ENCODE results near the gene PCDHA7.
"Not testable (repeated sequence)": the region's sequence is repeated elsewhere in the genome, so short reads cannot be mapped to it uniquely, and the experiment has no call there.

PCDHA7 gene

GRCh38 chr5:140833993-140834392 is at the start of gene PCDHA7:
PCDHA7 (plus strand) TSS chr5:140834269; CDS start chr5:140834384, 115 bp downstream.
- no peak for DNase-seq

DNA sequence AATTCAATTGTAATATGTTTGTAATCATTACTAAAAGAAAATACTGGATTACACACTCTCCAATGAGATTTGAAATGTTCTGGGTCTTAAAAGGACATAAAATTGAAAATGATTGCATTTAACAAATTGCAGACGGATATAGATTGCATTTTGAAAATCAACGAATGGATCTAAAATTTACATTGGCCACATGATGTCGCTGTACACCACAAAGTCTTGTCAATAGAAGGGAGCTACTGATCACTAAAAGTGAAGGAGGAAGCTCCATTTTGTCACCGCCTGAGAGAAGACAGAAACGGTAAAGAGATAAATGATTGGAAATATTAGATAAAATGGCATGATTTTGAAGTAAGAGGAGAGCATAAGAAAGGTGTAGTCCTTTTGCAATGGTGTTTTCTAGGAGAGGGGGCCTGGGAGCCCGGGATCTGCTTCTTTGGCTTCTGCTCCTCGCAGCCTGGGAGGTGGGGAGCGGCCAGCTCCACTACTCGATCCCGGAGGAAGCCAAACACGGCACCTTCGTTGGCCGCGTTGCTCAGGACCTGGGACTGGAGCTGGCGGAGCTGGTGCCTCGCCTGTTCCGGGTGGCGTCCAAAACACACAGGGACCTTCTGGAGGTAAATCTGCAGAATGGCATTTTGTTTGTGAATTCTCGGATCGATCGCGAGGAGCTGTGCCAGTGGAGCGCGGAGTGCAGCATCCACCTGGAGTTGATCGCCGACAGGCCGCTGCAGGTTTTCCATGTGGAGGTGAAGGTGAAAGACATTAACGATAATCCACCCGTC is 48.0 kb upstream of the PCDHA7 start, which contains the start of gene PCDHA1:
Gene PCDHA1, plus strand, starts transcription at position 236 of the 782 bp plus-strand sequence.
- no peak for DNase-seq

DNA sequence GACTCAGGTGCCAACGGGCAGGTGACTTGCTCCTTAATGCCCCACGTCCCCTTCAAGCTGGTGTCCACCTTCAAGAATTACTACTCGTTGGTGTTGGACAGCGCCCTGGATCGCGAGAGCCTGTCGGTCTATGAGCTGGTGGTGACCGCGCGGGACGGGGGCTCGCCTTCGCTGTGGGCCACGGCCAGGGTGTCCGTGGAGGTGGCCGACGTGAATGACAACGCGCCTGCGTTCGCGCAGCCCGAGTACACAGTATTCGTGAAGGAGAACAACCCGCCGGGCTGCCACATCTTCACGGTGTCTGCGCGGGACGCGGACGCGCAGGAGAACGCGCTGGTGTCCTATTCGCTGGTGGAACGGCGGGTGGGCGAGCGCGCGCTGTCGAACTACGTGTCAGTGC is 46.6 kb upstream of the PCDHA7 start:
- DNase-seq, result not testable (repeated sequence)

GRCh38 chr5:140787849-140788504 is 46.1 kb upstream of the PCDHA7 start:
- DNase-seq, result not testable (repeated sequence)

DNA sequence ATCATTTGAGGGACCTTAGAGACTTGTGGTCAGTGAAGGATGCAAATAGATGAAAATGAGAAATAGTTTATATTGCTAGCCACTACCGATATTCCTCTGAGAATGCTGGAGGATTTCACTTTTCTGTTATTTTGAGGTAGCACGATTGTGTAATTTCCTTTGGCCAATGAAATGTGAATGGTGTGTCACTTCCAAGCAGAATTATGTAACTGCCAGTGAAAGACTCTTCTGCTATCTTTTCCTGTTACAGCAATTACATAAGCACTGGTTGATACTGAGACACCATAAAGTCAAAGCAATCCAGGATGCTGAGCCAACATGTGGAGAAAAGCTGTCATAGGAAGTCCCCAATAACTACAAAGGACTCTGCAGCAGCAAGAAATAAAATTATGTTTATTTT is 43.0 kb upstream of the PCDHA7 start:
- no peak for DNase-seq

GRCh38 chr5:140794595-140795258 is 39.3 kb upstream of the PCDHA7 start, which contains the start of gene PCDHA2:
PCDHA2 (plus strand) TSS chr5:140794852.
- no peak for DNase-seq

DNA sequence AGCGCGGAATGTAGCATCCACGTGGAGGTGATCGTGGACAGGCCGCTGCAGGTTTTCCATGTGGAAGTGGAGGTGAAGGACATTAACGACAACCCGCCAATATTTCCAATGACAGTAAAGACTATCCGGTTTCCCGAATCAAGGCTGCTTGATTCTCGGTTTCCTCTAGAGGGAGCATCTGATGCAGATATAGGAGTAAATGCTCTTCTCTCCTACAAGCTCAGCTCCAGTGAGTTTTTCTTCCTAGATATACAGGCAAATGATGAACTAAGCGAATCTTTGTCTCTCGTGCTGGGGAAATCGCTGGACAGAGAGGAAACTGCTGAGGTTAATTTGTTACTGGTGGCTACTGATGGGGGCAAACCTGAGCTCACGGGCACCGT is 38.8 kb upstream of the PCDHA7 start:
- DNase-seq, result no peak

- DNase-seq, result not testable (repeated sequence)
Observed at GRCh38 chr5:140796072-140796717, 37.9 kb upstream of the PCDHA7 start.

GRCh38 chr5:140796718-140797095 is 37.4 kb upstream of the PCDHA7 start:
- no peak for DNase-seq

GRCh38 chr5:140800816-140801493 is 33.1 kb upstream of the PCDHA7 start, which contains the start of gene PCDHA3:
PCDHA3 (plus strand) TSS chr5:140801057.
- DNase-seq, result no peak

DNA sequence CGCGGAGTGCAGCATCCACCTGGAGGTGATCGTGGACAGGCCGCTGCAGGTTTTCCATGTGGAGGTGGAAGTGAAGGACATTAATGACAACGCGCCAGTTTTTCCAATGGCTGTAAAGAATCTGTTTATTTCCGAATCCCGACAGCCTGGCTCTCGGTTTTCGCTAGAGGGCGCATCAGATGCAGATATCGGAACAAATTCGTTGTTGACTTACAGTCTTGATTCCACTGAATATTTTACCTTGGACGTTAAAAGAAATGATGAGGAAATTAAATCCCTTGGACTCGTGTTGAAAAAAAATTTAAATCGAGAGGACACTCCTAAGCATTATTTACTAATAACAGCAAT is 32.6 kb upstream of the PCDHA7 start:
- DNase-seq, result no peak

- not testable (repeated sequence) for DNase-seq
Observed at GRCh38 chr5:140802381-140802780, 31.7 kb upstream of the PCDHA7 start.

DNA sequence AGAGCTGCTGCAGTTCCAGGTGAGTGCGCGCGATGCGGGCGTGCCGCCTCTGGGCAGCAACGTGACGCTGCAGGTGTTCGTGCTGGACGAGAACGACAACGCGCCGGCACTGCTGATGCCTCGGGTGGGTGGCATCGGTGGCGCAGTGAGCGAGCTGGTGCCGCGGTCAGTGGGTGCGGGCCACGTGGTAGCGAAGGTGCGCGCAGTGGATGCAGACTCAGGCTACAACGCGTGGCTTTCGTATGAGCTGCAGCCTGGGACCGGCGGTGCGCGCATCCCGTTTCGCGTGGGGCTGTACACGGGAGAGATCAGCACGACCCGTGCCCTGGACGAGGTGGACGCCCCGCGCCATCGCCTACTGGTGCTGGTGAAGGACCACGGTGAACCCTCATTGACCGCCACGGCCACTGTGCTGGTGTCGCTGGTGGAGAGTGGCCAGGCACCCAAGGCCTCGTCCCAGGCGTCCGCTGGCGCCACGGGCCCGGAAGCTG is 31.2 kb upstream of the PCDHA7 start:
- DNase-seq, result no peak

DNA sequence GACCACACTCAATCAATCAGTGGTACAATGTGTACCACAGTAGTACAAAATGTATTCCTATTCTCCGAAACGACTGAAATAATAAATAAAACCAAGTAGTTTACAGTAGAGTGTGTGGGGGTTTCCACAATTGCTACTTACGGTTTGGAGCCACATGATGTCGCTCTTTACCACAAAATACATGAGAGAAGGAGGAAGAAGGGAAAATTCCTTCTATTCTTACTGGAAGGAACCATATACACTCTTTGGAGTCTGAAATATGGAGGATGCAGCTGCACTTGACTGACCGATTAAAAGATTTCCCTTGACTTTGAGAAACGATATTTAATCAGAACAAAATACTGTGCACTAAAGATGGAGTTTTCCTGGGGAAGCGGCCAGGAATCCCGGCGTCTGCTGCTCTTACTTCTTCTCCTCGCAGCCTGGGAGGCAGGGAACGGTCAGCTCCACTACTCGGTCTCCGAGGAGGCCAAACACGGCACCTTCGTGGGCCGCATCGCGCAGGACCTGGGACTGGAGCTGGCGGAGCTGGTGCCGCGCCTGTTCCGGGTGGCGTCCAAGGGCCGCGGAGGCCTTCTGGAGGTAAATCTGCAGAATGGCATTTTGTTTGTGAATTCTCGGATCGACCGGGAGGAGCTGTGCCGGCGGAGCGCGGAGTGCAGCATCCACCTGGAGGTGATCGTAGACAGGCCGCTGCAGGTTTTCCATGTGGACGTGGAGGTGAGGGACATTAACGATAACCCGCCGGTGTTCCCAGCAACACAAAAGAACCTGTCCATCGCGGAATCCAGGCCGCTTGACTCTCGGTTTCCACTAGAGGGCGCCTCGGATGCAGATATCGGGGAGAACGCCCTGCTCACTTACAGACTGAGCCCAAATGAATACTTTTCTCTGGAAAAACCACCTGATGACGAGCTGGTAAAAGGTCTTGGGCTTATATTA is 27.0 kb upstream of the PCDHA7 start, which contains the start of gene PCDHA4:
Gene PCDHA4, plus strand, starts transcription at position 235 of the 942 bp plus-strand sequence.
- DNase-seq, result peak in 1 of 2 donors; percentile 13

- not testable (repeated sequence) for DNase-seq
Observed at GRCh38 chr5:140808241-140808888, 25.7 kb upstream of the PCDHA7 start.

- DNase-seq, result no peak
Observed at GRCh38 chr5:140808889-140809291, 25.2 kb upstream of the PCDHA7 start.

DNA sequence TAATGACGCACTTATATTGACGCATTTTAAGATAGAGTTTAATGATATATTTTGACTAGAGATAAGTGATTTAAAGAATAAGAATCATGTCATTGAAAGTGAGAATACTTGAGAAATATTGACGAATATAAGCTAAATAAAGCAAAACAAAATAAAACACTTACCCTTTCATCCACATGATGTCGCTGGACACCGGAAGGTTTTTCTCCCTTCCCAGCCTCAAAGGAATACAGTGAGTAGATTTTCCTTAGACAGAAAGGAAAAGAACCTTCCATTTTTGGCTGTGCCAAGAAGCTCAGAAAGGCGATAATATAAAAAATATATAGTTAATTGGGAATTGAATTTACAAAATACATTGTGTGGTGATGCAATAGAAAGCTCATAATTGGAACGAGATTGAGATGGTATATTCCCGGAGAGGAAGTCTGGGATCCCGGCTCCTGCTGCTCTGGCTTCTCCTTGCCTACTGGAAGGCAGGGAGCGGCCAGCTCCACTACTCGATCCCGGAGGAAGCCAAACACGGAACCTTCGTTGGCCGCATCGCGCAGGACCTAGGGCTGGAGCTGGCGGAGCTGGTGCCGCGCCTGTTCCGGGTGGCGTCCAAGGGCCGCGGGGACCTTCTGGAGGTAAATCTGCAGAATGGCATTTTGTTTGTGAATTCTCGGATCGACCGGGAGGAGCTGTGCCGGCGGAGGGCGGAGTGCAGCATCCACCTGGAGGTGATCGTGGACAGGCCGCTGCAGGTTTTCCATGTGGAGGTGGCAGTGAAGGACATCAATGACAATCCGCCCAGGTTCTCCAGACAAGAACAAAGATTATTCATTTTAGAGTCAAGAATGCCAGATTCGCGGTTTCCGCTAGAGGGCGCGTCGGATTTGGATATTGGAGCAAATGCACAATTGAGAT is 12.4 kb upstream of the PCDHA7 start, which contains the start of gene PCDHA5:
Gene PCDHA5, plus strand, starts transcription at position 239 of the 906 bp plus-strand sequence.
- peak in 1 of 2 donors; percentile 27 for DNase-seq

DNA sequence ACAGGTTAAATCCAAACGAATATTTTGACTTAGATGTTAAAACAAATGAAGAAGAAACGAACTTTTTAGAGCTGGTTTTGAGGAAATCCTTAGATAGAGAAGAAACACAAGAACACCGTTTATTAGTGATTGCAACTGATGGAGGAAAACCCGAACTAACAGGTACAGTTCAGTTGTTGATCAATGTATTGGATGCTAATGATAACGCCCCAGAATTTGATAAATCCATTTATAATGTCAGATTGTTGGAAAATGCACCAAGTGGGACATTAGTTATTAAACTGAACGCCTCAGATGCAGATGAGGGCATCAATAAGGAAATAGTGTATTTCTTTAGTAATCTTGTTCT is 11.8 kb upstream of the PCDHA7 start:
- no peak for DNase-seq

GRCh38 chr5:140822969-140823368 is 11.1 kb upstream of the PCDHA7 start:
- DNase-seq, result not testable (repeated sequence)

All from inflammatory macrophage treated with lipopolysaccharide for 1 hour (primary cell).